A549 (cell line): ENCODE data around the gene EMB.
"Not testable (repeated sequence)": the region's sequence is repeated elsewhere in the genome, so short reads cannot be mapped to it uniquely, and the experiment has no call there.

Experiments used
- BHLHE40 ChIP-seq: IDR thresholded peaks from 2 replicates; pipeline ENCODE4 v1.6.1; 2012; ENCODE audit warnings: low read depth, low read length, inconsistent platforms
- CEBPB ChIP-seq, 2 experiments: fragments of >200 bp in 1 of 2; sonication (Bioruptor Twin) in 1 of 2; formaldehyde crosslinking in 1 of 2; IDR thresholded peaks; 2 replicates each; pipeline ENCODE4 v1.6.1; 2012 to 2016
- CHD2 ChIP-seq: fragments of 150-350 bp; IDR thresholded peaks from 2 replicates; pipeline ENCODE4 v1.6.1; 2014; ENCODE audit warnings: low read length; ENCODE audit not compliant: partially characterized antibody
- EP300 ChIP-seq, 2 experiments: fragments of >200 bp; sonication (Bioruptor Twin); formaldehyde crosslinking; IDR thresholded peaks; 2 replicates in 1 of 2; 3 replicates in 1 of 2; pipeline ENCODE4 v1.6.1; 2016 to 2017
- GATA3 ChIP-seq: IDR thresholded peaks from 2 replicates; pipeline ENCODE4 v1.6.1; 2012; ENCODE audit warnings: borderline replicate concordance
- HDAC2 ChIP-seq: fragments of 200-600 bp; sonication (generic); IDR thresholded peaks from 2 replicates; pipeline ENCODE4 v1.6.1; 2016
- JUNB ChIP-seq: fragments of >200 bp; sonication (Bioruptor Twin); formaldehyde crosslinking; IDR thresholded peaks from 2 replicates; pipeline ENCODE4 v1.6.1; 2016
- MAZ ChIP-seq: fragments of 150-350 bp; IDR thresholded peaks from 2 replicates; pipeline ENCODE4 v1.6.1; 2014; ENCODE audit warnings: antibody characterized with exemption, low read depth, low read length, borderline replicate concordance
- MYC ChIP-seq: IDR thresholded peaks from 2 replicates; pipeline ENCODE4 v1.6.1; 2012; ENCODE audit warnings: mild to moderate bottlenecking, inconsistent platforms, low read length, improper control_type of control experiment, borderline replicate concordance
- POLR2A ChIP-seq: IDR thresholded peaks from 2 replicates; pipeline ENCODE4 v1.6.1; 2012; ENCODE audit warnings: mild to moderate bottlenecking, low read length
- RCOR1 ChIP-seq: fragments of 150-350 bp; IDR thresholded peaks from 2 replicates; pipeline ENCODE4 v1.6.1; 2014; ENCODE audit warnings: antibody characterized with exemption, low read length, low read depth
- TF ChIP-seq, protein P1 (sequence below): fragments of >200 bp; sonication (Bioruptor Twin); formaldehyde crosslinking; IDR thresholded peaks from 3 replicates; pipeline ENCODE4 v1.5.1; 2016

DNA sequence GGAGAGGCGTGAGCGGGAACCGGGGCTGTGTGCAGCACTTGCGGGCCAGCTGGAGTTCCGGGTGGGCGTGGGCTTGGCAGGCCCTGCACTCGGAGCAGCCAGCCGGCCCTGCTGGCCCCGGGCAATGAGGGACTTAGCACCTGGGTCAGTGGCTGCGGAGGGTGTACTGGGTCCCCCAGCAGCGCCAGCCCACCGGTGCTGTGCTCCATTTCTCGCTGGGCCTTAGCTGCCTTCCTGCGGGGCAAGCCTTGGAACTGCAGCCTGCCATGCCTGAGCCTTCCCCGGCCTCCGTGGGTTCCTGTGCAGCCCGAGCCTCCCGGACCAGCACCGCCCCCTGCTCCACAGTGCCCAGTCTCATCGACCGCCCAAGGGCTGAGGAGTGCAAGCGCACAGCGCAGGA lies 23.9 kb upstream of the EMB start:
- TF ChIP-seq, protein P1, sequence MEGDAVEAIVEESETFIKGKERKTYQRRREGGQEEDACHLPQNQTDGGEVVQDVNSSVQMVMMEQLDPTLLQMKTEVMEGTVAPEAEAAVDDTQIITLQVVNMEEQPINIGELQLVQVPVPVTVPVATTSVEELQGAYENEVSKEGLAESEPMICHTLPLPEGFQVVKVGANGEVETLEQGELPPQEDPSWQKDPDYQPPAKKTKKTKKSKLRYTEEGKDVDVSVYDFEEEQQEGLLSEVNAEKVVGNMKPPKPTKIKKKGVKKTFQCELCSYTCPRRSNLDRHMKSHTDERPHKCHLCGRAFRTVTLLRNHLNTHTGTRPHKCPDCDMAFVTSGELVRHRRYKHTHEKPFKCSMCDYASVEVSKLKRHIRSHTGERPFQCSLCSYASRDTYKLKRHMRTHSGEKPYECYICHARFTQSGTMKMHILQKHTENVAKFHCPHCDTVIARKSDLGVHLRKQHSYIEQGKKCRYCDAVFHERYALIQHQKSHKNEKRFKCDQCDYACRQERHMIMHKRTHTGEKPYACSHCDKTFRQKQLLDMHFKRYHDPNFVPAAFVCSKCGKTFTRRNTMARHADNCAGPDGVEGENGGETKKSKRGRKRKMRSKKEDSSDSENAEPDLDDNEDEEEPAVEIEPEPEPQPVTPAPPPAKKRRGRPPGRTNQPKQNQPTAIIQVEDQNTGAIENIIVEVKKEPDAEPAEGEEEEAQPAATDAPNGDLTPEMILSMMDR: not testable (repeated sequence)
- not testable (repeated sequence) for TF ChIP-seq MYC; POLR2A; EP300 (IDR thresholded peaks at IDR 0.05); RCOR1; CEBPB (IDR thresholded peaks at IDR 0.05); JUNB; HDAC2; MAZ; GATA3; BHLHE40; CHD2
